GM18520 (cell line): ENCODE data around the gene FOXRED2.
"Not testable (repeated sequence)": the region's sequence is repeated elsewhere in the genome, so short reads cannot be mapped to it uniquely, and the experiment has no call there.

Experiments
- ATAC-seq: cut with Tn5 transposase; IDR thresholded peaks from one replicate; pipeline ENCODE4 v1.9.1; 2021; ENCODE audit not compliant: unreplicated experiment

The FOXRED2 gene

GRCh38 chr22:36519906-36520305, 13.1 kb upstream of the FOXRED2 start:
- not testable (repeated sequence) for ATAC-seq

- ATAC-seq = no peak
Measured at GRCh38 chr22:36514766-36515165, 7.9 kb upstream of the FOXRED2 start.

GRCh38 chr22:36512991-36513390, 6.2 kb upstream of the FOXRED2 start:
- no peak for ATAC-seq

GRCh38 chr22:36512333-36512732, 5.5 kb upstream of the FOXRED2 start:
- no peak for ATAC-seq

- no peak for ATAC-seq
Measured at GRCh38 chr22:36510966-36511881, 4.4 kb upstream of the FOXRED2 start.

- ATAC-seq = no peak
Measured at GRCh38 chr22:36510384-36510783, 3.5 kb upstream of the FOXRED2 start.

GRCh38 chr22:36507518-36508010, 724 bp upstream of the FOXRED2 start:
- ATAC-seq = no peak

- no peak for ATAC-seq
Measured at GRCh38 chr22:36505998-36506635, 723 bp downstream of the FOXRED2 start.

GRCh38 chr22:36497910-36498665, 8.8 kb downstream of the FOXRED2 start:
- ATAC-seq = no peak

GRCh38 chr22:36493690-36494110, 13.1 kb downstream of the FOXRED2 start:
- no peak for ATAC-seq

- ATAC-seq = no peak
Measured at GRCh38 chr22:36492109-36492508, 14.7 kb downstream of the FOXRED2 start.

GRCh38 chr22:36491155-36491554, 15.7 kb downstream of the FOXRED2 start:
- no peak for ATAC-seq

- ATAC-seq = no peak
Measured at GRCh38 chr22:36486619-36487384, 20.0 kb downstream of the FOXRED2 start.

GRCh38 chr22:36481393-36482168, 25.3 kb downstream of the FOXRED2 start, which contains the start of gene TXN2:
Gene TXN2 (minus strand): TSS chr22:36481640. CDS start chr22:36480837, 803 bp downstream.
- ATAC-seq = peak; percentile 65

GRCh38 chr22:36480941-36481392, 25.9 kb downstream of the FOXRED2 start:
- peak; percentile 41 for ATAC-seq

GRCh38 chr22:36478966-36479365, 27.9 kb downstream of the FOXRED2 start:
- no peak for ATAC-seq

- ATAC-seq = no peak
Measured at GRCh38 chr22:36475341-36475740, 31.5 kb downstream of the FOXRED2 start.

- no peak for ATAC-seq
Measured at GRCh38 chr22:36472689-36473088, 34.2 kb downstream of the FOXRED2 start.

- no peak for ATAC-seq
Measured at GRCh38 chr22:36471341-36471821, 35.5 kb downstream of the FOXRED2 start.

- ATAC-seq = no peak
Measured at GRCh38 chr22:36470994-36471331, 35.9 kb downstream of the FOXRED2 start.
